WTC11 (cell line): ENCODE data around the gene RNF25.

Source experiments
- ATF2 ChIP-seq: sonication (generic); formaldehyde crosslinking; IDR thresholded peaks from 2 replicates; pipeline ENCODE4 v1.8.1; 2022; ENCODE audit warnings: low read depth, missing genetic modification reagents, borderline replicate concordance
- PRRX2 ChIP-seq: fragments of 250-450 bp; sonication (Bioruptor Pico); IDR thresholded peaks from 2 replicates; pipeline ENCODE4 v1.8.0; 2021; ENCODE audit warnings: mild to moderate bottlenecking
- RELA ChIP-seq: sonication (generic); formaldehyde crosslinking; IDR thresholded peaks from 2 replicates; pipeline ENCODE4 v1.8.1; 2022; ENCODE audit warnings: missing genetic modification reagents, mild to moderate bottlenecking, borderline replicate concordance
- TF ChIP-seq, protein P1 (sequence below): fragments of 200-600 bp; IDR thresholded peaks from 2 replicates; pipeline ENCODE4 v1.8.0; 2022; ENCODE audit warnings: antibody characterized with exemption
- TF ChIP-seq, protein P2 (sequence below): sonication (generic); formaldehyde crosslinking; IDR thresholded peaks from 2 replicates; pipeline ENCODE4 v1.8.0; 2023; ENCODE audit warnings: mild to moderate bottlenecking, missing genetic modification reagents

- TF ChIP-seq, protein P1, sequence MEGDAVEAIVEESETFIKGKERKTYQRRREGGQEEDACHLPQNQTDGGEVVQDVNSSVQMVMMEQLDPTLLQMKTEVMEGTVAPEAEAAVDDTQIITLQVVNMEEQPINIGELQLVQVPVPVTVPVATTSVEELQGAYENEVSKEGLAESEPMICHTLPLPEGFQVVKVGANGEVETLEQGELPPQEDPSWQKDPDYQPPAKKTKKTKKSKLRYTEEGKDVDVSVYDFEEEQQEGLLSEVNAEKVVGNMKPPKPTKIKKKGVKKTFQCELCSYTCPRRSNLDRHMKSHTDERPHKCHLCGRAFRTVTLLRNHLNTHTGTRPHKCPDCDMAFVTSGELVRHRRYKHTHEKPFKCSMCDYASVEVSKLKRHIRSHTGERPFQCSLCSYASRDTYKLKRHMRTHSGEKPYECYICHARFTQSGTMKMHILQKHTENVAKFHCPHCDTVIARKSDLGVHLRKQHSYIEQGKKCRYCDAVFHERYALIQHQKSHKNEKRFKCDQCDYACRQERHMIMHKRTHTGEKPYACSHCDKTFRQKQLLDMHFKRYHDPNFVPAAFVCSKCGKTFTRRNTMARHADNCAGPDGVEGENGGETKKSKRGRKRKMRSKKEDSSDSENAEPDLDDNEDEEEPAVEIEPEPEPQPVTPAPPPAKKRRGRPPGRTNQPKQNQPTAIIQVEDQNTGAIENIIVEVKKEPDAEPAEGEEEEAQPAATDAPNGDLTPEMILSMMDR = no peak
- TF ChIP-seq RELA (no peak), PRRX2 (CRISPR knock-in tag) (no peak), ATF2 (CRISPR knock-in tag) (no peak)
- TF ChIP-seq, protein P2, sequence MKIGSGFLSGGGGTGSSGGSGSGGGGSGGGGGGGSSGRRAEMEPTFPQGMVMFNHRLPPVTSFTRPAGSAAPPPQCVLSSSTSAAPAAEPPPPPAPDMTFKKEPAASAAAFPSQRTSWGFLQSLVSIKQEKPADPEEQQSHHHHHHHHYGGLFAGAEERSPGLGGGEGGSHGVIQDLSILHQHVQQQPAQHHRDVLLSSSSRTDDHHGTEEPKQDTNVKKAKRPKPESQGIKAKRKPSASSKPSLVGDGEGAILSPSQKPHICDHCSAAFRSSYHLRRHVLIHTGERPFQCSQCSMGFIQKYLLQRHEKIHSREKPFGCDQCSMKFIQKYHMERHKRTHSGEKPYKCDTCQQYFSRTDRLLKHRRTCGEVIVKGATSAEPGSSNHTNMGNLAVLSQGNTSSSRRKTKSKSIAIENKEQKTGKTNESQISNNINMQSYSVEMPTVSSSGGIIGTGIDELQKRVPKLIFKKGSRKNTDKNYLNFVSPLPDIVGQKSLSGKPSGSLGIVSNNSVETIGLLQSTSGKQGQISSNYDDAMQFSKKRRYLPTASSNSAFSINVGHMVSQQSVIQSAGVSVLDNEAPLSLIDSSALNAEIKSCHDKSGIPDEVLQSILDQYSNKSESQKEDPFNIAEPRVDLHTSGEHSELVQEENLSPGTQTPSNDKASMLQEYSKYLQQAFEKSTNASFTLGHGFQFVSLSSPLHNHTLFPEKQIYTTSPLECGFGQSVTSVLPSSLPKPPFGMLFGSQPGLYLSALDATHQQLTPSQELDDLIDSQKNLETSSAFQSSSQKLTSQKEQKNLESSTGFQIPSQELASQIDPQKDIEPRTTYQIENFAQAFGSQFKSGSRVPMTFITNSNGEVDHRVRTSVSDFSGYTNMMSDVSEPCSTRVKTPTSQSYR (CRISPR knock-in tag) = no peak
Measured at GRCh38 chr2:218621007-218621406, 50.8 kb downstream of the RNF25 start.
